GM10266 (cell line): ENCODE measurements around the gene RGMA.
"Not testable (repeated sequence)": the region's sequence is repeated elsewhere in the genome, so short reads cannot be mapped to it uniquely, and the experiment has no call there.

Experiments used
- DNase-seq: peaks from one replicate; pipeline ENCODE4 v3.0.0; 2012; ENCODE audit errors: extremely low spot score
- CTCF ChIP-seq: IDR thresholded peaks from 2 replicates; pipeline ENCODE4 v1.5.1; 2012; ENCODE audit warnings: mild to moderate bottlenecking, low read depth; ENCODE audit not compliant: control insufficient read depth, insufficient read depth; ENCODE audit errors: missing control alignments

The RGMA gene

GRCh38 chr15:93067649-93068085, 21.3 kb downstream of the RGMA start:
- DNase-seq = no peak
- TF ChIP-seq CTCF = no peak

- no peak for DNase-seq
- no peak for TF ChIP-seq CTCF
Observed at GRCh38 chr15:93066834-93067648, 22.0 kb downstream of the RGMA start.

GRCh38 chr15:93066224-93066681, 22.8 kb downstream of the RGMA start:
- no peak for TF ChIP-seq CTCF
- DNase-seq = no peak

- DNase-seq = no peak
- TF ChIP-seq CTCF = no peak
Observed at GRCh38 chr15:93065641-93066045, 23.4 kb downstream of the RGMA start.

GRCh38 chr15:93063796-93064690, 25.0 kb downstream of the RGMA start:
- no peak for TF ChIP-seq CTCF
- no peak for DNase-seq

GRCh38 chr15:93063262-93063671, 25.7 kb downstream of the RGMA start:
- TF ChIP-seq CTCF = no peak
- no peak for DNase-seq

GRCh38 chr15:93062628-93063261, 26.3 kb downstream of the RGMA start:
- DNase-seq = not testable (repeated sequence)
